MCF 10A (cell line): Measurements from ENCODE around the gene ALOXE3. TPM values are rescaled to one million over a fixed set of nuclear protein-coding genes. Genes with fewer than 3 reads are reported as not detected.

ENCODE experiments used
- BruUV-seq: library from RNA; stranded (reverse); fragments of 400-500 nt; replicated peaks from 2 replicates; lab custom pipeline; 2021; lab: Mats Ljungman, UMichigan
- CTCF ChIA-PET: fragments of 300-600 bp; sonication (Branson Sonifier 250); formaldehyde crosslinking; extraction: SDS; loops from one replicate; lab custom pipeline; 2021; ENCODE audit warnings: antibody characterized with exemption, inconsistent platforms; lab: Yijun Ruan, JAX
- POLR2A ChIA-PET: fragments of 300-600, 350-650 bp; sonication (Branson Sonifier 250); formaldehyde crosslinking; extraction: SDS; loops from one replicate; lab custom pipeline; 2020; ENCODE audit warnings: antibody characterized with exemption, inconsistent platforms; lab: Yijun Ruan, JAX
- DNase-seq: peaks from one replicate; pipeline ENCODE4 v3.0.0-alpha.2; 2018; ENCODE audit not compliant: unreplicated experiment
- H3K27ac Mint-ChIP-seq: one replicate; pipeline ENCODE4 v1.8.0; 2022; ENCODE audit warnings: mild to moderate bottlenecking, low read depth, mixed read lengths; ENCODE audit not compliant: unreplicated experiment
- H3K27me3 Mint-ChIP-seq: one replicate; pipeline ENCODE4 v1.8.0; 2022; ENCODE audit warnings: mixed read lengths; ENCODE audit not compliant: insufficient read depth, unreplicated experiment
- H3K36me3 Mint-ChIP-seq: one replicate; pipeline ENCODE4 v1.8.0; 2022; ENCODE audit warnings: mild to moderate bottlenecking, moderate library complexity, mixed read lengths; ENCODE audit not compliant: insufficient read depth, unreplicated experiment
- H3K4me1 Mint-ChIP-seq: one replicate; pipeline ENCODE4 v1.8.0; 2022; ENCODE audit warnings: mixed read lengths; ENCODE audit not compliant: insufficient read depth, unreplicated experiment
- H3K4me3 Mint-ChIP-seq: one replicate; pipeline ENCODE4 v1.8.0; 2022; ENCODE audit warnings: mild to moderate bottlenecking, moderate library complexity, mixed read lengths; ENCODE audit not compliant: unreplicated experiment
- H3K9me3 Mint-ChIP-seq: one replicate; pipeline ENCODE4 v1.8.0; 2022; ENCODE audit warnings: mixed read lengths; ENCODE audit not compliant: unreplicated experiment
- CTCF ChIP-seq: fragments of 200-600 bp; IDR thresholded peaks from one replicate; pipeline ENCODE4 v1.8.0; 2022; ENCODE audit warnings: antibody characterized with exemption, mild to moderate bottlenecking; ENCODE audit not compliant: unreplicated experiment
- intact Hi-C: fragments of 100-400 bp; cut with micrococcal nuclease; formaldehyde crosslinking; loops from 2 replicates; pipeline ENCODE4 v1.14.1; 2022
- total RNA-seq: library from RNA; stranded (reverse); gene quantifications from 2 replicates; pipeline ENCODE4 v1.2.3, GENCODE V29; 2022

ALOXE3 gene
- total RNA-seq, 1 experiment from 2014 or later, result 13.1 TPM

GRCh38 chr17:8048736-8049135 is 69.6 kb downstream of the ALOXE3 start:
- no peaks in the 10 kb centered on the region for H3K4me1 Mint-ChIP-seq
- H3K27me3 Mint-ChIP-seq, result no peaks in the 10 kb centered on the region
- BruUV-seq, result TSS peak; percentile 82
- CTCF ChIA-PET, result no interaction called here
- no peak overlapping the region for H3K4me3 Mint-ChIP-seq
- DNase-seq, result no peak
- H3K9me3 Mint-ChIP-seq, result no peaks in the 10 kb centered on the region
- intact Hi-C loops, result no loop called here
- no peak overlapping the region for H3K27ac Mint-ChIP-seq
- no peak for TF ChIP-seq CTCF
- H3K36me3 Mint-ChIP-seq, result peaks cover 13% of the 10 kb centered on the region
- POLR2A ChIA-PET, result interaction anchor here (0.8 kb wide), 1 partner anchor 31 kb away, joined by 4 read pairs; no protein-coding TSS in a partner anchor

DNA sequence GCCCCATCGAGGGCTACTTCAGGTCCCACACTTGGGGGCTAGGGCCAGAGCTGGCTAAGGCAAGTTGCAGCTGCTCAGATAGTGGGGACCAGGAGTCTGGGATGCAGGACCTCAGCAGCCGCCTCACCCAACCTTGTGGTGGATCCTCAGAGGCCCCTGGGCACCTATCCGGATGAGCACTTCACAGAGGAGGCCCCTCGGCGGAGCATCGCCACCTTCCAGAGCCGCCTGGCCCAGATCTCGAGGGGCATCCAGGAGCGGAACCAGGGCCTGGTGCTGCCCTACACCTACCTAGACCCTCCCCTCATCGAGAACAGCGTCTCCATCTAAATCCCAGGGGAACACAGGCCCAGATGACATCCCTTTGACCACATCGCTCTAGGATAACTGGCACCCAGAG is 70.1 kb downstream of the ALOXE3 start:
- DNase-seq, result no peak
- H3K9me3 Mint-ChIP-seq, result no peaks in the 10 kb centered on the region
- no TSS peak for BruUV-seq
- H3K27me3 Mint-ChIP-seq, result no peaks in the 10 kb centered on the region
- intact Hi-C loops, result no loop called here
- H3K27ac Mint-ChIP-seq, result no peak overlapping the region
- TF ChIP-seq CTCF, result no peak
- ChIA-PET POLR2A (no interaction called here), CTCF (interaction anchor here (0.7 kb wide), 1 partner anchor 135 kb away, joined by 3 read pairs; no protein-coding TSS in a partner anchor)
- H3K36me3 Mint-ChIP-seq, result peaks cover 16% of the 10 kb centered on the region
- no peak overlapping the region for H3K4me3 Mint-ChIP-seq
- H3K4me1 Mint-ChIP-seq, result no peaks in the 10 kb centered on the region

DNA sequence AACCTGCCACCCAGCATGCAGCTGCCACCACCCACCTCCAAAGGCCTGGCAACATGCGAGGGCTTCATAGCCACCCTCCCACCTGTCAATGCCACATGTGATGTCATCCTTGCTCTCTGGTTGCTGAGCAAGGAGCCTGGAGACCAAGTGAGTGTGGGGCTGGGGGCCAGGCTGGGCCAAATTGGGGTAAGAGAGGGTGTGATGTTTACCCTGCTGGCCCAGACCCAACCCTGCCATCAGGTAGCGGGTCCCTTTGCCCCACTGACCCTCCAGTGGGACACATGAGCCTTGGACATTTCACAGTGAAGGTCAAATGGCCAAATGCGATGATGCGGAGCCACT is 70.6 kb downstream of the ALOXE3 start:
- no peak for DNase-seq
- intact Hi-C loops, result no loop called here
- H3K36me3 Mint-ChIP-seq, result peaks cover 21% of the 10 kb centered on the region
- no TSS peak for BruUV-seq
- no peak overlapping the region for H3K4me3 Mint-ChIP-seq
- no peaks in the 10 kb centered on the region for H3K27me3 Mint-ChIP-seq
- H3K4me1 Mint-ChIP-seq, result no peaks in the 10 kb centered on the region
- no peaks in the 10 kb centered on the region for H3K9me3 Mint-ChIP-seq
- no peak for TF ChIP-seq CTCF
- CTCF ChIA-PET, result interaction anchor here (0.6 to 0.9 kb wide), 3 partner anchors 13 to 135 kb away, joined by 3 read pairs; no protein-coding TSS in a partner anchor
- POLR2A ChIA-PET, result interaction anchor here (1.0 kb wide), 1 partner anchor 10 kb away, joined by 3 read pairs; no protein-coding TSS in a partner anchor
- H3K27ac Mint-ChIP-seq, result no peak overlapping the region

DNA sequence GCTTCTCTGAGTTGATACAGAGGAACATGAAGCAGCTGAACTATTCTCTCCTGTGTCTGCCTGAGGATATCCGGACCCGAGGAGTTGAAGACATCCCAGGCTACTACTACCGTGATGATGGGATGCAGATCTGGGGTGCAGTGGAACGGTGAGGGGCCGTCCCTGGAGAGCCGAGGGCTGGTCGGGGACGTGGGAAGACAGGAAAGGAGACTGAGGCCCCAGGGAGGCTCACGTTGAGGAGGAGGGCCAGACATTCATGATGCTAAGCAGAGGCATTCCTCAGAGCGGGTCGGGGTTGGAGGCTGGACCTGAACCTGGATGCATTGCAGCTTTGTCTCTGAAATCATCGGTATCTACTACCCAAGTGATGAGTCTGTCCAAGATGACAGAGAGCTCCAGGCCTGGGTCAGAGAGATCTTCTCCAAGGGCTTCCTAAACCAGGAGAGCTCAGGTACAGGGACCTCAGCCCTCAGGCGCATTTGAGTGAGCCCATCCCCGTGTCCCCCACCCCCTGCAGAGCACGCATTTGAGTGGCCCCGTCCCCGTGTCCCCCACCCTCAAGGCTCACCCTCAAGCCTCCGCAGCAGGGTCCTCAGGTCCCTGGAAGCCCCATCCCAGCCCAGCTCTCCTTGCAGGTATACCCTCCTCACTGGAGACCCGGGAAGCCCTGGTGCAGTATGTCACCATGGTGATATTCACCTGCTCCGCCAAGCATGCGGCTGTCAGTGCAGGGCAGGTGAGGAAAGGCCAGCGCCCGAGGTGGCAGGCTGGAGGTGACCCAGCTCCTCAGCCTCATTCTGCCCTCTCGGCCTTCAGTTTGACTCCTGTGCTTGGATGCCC is 71.2 kb downstream of the ALOXE3 start:
- no TSS peak for BruUV-seq
- POLR2A ChIA-PET, result interaction anchor here (0.7 to 1.0 kb wide), 2 partner anchors 9 to 30 kb away, joined by 3 read pairs; no protein-coding TSS in a partner anchor
- no peak for TF ChIP-seq CTCF

More for the DNA sequence above, 71.2 kb downstream of the ALOXE3 start:
- Mint-ChIP-seq H3K9me3 (no peaks in the 10 kb centered on the region), H3K27me3 (no peaks in the 10 kb centered on the region), H3K4me3 (no peak overlapping the region), H3K4me1 (no peaks in the 10 kb centered on the region), H3K36me3 (peaks cover 21% of the 10 kb centered on the region), H3K27ac (no peak overlapping the region)
- DNase-seq, result no peak
- intact Hi-C loops, result no loop called here
- CTCF ChIA-PET, result interaction anchor here (0.6 to 2.2 kb wide), 5 partner anchors 13 to 134 kb away, joined by 3 to 9 read pairs (median 3); no protein-coding TSS in a partner anchor
